A172 (cell line): Measurements from ENCODE around the gene MED10. TPM values are rescaled to one million over a fixed set of nuclear protein-coding genes. Genes with fewer than 3 reads are reported as not detected.

Source experiments
- DNase-seq: peaks from one replicate; pipeline ENCODE4 v3.0.0-alpha.2; 2015; ENCODE audit warnings: low spot score
- total RNA-seq: library from RNA; depleted of rRNA; stranded (reverse); fragments of >200 nt; shearing (Covaris generic); gene quantifications from 2 replicates; pipeline ENCODE4 v1.2.3, GENCODE V29; 2014

Gene MED10
- total RNA-seq, 1 experiment from 2014 or later, result 28.6 TPM

- peak; percentile 76 for DNase-seq
These were observed 21.9 kb upstream of the MED10 start for GRCh38 chr5:6399980-6400910.

GRCh38 chr5:6398570-6399230 lies 20.4 kb upstream of the MED10 start:
- no peak for DNase-seq

- no peak for DNase-seq
These were observed 19.4 kb upstream of the MED10 start for GRCh38 chr5:6397536-6398269.

DNA sequence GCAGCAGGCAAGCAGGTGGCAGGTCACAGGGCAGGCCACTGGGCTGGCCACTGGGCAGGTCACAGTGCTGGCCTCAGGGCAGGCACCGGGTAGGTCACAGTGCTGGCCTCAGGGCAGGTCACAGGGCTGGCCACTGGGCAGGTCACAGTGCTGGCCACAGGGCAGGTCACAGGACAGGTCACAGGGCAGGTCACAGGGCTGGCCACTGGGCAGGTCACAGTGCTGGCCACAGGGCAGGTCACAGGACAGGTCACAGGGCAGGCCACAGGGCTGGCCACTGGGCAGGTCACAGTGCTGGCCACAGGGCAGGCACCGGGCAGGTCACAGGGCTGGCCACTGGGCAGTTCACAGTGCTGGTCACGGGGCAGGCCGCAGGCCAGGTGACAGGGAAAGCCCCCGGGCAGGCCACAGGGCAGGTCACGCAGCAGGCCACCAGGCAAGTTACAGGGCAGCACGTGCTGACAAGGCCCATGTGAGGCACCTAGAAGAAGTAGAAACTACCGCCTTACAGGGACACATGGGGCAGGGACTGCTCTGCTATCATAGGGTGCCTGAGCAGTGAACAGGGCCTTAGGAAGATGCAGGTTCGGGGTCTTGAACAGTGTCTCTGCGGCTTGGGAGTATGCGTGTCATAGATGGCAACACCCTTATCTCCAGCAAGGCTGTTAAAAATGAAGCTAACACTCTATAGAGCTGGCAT lies 18.6 kb upstream of the MED10 start:
- DNase-seq, result no peak

DNA sequence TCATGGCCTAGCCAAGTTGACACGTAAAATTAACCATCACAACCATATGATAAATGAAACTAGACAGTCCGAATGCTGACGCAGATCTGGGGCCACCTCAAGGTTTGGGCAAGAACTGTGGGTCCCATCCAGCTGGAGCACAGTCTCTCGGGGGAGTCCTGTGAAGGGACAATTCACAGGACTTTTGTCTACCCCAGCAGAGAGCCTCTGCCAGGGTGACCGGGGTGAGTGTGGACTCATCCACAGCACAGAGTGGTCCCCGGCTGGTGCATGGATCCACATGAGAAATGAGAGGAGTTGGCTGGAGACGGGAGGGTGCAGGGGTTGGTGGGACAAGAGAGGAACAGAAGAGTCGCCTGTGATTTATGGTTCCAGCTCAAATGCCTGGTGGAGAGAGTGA lies 17.7 kb upstream of the MED10 start:
- no peak for DNase-seq

GRCh38 chr5:6395621-6396020 lies 17.3 kb upstream of the MED10 start:
- DNase-seq, result no peak

GRCh38 chr5:6395102-6395445 lies 16.7 kb upstream of the MED10 start:
- DNase-seq, result no peak

- no peak for DNase-seq
These were observed 16.2 kb upstream of the MED10 start for GRCh38 chr5:6394429-6395101.

DNA sequence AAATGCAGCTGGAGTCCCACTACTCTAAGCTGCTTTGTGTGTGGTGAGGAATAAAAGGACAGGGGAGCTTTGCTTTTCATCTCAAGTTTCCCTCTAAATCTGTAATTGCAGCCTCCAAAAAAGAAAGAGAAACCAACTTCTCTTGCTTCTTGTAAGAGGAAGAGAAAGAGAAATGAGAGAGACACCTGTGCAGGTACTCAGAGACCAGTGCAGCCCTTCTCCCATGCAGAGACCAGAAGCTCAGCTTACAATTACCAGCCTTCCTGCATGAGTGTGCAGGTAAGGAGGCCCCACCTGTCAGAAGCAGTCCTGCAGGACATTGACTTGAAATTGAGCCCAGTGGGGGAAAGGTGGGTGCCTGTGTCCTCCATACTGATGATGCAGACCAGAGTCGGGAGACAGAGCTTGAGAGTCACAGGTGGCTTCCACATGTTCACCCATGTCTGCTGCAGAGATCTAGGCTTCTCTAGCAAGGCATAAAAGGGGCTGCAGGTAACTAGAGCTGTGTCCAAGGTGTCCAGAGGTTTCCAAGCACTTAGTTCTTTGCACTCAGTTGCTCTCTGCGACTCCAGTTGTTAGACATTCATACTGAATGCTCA lies 15.3 kb upstream of the MED10 start:
- DNase-seq, result no peak

- DNase-seq, result no peak
These were observed 14.2 kb upstream of the MED10 start for GRCh38 chr5:6392561-6392960.

- no peak for DNase-seq
These were observed 12.8 kb upstream of the MED10 start for GRCh38 chr5:6391151-6391550.

- DNase-seq, result no peak
These were observed 11.7 kb upstream of the MED10 start for GRCh38 chr5:6389946-6390530.

DNA sequence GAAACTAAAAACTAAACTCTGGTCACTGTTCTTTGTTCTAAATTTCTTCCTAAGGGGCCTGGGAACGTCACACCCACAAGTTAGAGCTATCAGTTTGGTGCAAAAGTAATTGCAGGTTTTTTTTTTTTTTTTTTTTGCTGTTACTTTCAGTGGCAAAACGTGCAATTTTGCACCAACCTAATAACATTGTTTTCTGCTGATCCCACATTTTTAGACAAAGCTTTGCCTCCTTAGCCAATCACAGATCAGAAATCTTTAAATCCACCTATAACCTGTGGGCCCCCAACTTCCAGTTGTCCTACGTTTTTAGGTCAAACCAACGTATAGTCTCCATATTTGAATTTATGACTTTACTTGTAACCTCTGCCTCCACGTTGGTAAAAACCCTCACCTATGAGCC lies 11.1 kb upstream of the MED10 start:
- DNase-seq, result no peak

DNA sequence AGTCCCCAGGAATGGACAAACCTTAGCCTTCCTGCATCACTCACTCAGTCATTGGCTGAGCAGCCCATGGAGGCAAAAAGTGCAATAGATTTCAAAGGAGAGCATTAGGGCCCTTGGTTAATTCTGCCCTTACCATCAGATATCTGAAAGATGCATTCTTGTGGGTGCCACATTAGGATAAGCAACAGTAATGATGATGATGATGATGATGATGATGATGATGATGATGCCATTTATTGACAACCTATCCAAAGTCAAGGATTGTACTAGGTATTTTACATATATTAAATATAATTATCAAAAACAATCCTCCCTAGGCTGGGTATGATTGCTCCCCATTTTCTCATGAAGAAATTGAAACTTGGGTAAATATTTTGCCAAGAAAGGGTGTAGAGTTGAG lies 9.6 kb upstream of the MED10 start:
- DNase-seq, result no peak

DNA sequence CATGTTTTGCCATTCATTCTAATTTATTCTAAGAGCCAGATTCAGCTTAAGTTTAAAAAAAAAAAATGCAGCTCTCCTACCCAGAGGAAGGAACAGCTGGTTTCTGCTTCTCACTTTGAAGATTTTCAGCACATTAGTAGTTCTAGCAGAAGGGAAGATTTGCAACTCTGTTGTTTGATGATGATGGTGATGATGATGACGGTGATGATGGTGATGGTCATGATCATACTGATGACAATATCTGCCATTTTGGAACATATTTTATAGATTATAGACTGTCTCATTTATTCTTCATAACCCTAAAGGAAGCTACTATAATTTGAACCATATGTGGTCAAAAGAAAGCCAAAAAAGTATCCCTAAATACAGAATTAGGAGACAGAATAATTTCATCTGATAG lies 7.9 kb upstream of the MED10 start:
- no peak for DNase-seq

DNA sequence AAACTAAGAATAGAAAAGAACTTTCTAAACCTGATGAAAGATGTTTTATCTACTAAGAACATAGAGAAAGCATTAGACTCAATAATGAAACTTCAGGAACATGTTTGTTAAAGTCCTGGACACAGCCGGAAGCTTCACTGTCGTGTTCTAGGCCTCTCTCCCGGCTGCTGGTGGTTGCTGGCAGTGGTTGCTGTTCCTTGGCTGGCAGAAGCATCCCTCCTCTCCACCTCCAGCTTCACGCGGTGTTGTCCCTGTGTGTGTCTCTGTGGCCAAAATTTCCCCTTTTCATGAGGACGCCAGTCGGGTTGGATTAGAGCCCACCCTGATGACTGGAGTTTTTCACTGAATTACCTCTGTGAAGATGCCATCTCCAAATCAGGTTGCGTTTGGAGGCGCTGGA lies 6.5 kb upstream of the MED10 start:
- DNase-seq, result no peak

- no peak for DNase-seq
These were observed 5.0 kb upstream of the MED10 start for GRCh38 chr5:6383376-6383775.

DNA sequence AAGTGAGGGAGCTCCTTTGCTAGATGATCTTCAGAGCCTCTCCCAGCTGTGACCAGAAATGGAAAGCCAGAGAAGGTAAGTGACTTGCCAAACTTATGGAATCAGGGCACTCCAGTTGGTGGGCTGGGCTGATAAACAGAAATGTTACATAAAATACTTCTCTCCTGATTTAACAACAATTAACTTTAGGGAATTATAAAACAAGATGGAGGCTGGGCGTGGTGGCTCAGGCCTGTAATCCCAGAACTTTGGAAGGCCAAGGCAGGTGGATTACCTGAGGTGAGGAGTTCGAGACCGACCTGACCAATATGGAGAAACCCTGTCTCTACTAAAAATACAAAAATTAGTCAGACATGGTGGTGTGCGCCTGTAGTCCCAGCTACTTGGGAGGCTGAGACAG lies 899 bp upstream of the MED10 start:
- no peak for DNase-seq

- DNase-seq, result no peak
These were observed 388 bp upstream of the MED10 start for GRCh38 chr5:6378766-6379103.

- no peak for DNase-seq
These were observed 804 bp downstream of the MED10 start for GRCh38 chr5:6377582-6377904.

DNA sequence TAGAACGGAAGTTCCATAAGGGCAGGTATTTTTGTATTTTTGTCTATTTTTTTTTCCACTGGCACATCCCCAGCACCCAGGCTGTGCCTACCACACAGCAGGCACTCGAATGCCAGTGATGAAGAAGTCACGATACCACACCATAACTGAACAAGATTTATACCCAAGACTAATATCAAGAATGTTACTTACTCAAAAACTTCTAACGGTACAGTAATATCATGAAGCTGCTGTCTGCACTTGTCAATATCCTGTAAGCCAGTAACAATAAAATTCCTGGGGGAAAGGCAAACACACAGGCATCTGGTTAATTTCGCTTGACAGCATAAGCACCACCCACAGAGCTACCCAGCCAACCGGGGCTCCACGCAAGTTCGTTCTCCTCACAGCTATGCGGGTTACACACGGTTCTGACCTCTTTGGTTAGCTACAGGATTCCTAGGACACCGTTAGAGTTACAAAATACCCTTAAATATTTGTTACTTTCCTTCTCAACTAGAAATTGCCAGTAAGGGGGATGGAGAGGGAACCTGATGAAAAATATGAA lies 1.3 kb downstream of the MED10 start:
- no peak for DNase-seq
